Suprapubic skin (tissue), 4 donors: Measurements from ENCODE around the gene FLOT1. TPM values are rescaled to one million over a fixed set of nuclear protein-coding genes. Genes with fewer than 3 reads are reported as not detected.
"Not testable (repeated sequence)": the region's sequence is repeated elsewhere in the genome, so short reads cannot be mapped to it uniquely, and the experiment has no call there.

Source experiments
- DNase-seq, 2 donors: peaks; one replicate each; pipeline ENCODE4 v3.0.0-alpha.2; 2019; ENCODE audit warnings: low spot score in 2 of 2
- H3K27ac ChIP-seq: fragments of 200-600 bp; sonication (generic); one replicate; pipeline ENCODE4 v1.5.1; 2019
- H3K27me3 ChIP-seq: fragments of 200-600 bp; sonication (generic); one replicate; pipeline ENCODE4 v1.5.1; 2019
- H3K36me3 ChIP-seq: fragments of 200-600 bp; sonication (generic); one replicate; pipeline ENCODE4 v1.5.1; 2019
- H3K4me1 ChIP-seq: fragments of 200-600 bp; sonication (generic); one replicate; pipeline ENCODE4 v1.5.1; 2019
- H3K4me3 ChIP-seq: fragments of 200-600 bp; sonication (generic); one replicate; pipeline ENCODE4 v1.5.1; 2019; ENCODE audit warnings: mild to moderate bottlenecking
- H3K9me3 ChIP-seq: fragments of 200-600 bp; sonication (generic); one replicate; pipeline ENCODE4 v1.5.1; 2019
- CTCF ChIP-seq, 2 donors: fragments of 200-600 bp in 1 of 2; fragments of 450-650 bp in 1 of 2; sonication (generic) in 1 of 2; IDR thresholded peaks; one replicate each; pipeline ENCODE4 v1.5.1; 2016 to 2019; ENCODE audit warnings: antibody characterized with exemption in 2 of 2, mild to moderate bottlenecking in 1 of 2, moderate library complexity in 1 of 2
- EP300 ChIP-seq: sonication (generic); formaldehyde crosslinking; IDR thresholded peaks from one replicate; pipeline ENCODE4 v1.6.1; 2017; ENCODE audit warnings: antibody characterized with exemption
- POLR2A ChIP-seq, 2 donors: fragments of 450-650 bp; IDR thresholded peaks; one replicate each; pipeline ENCODE4 v1.6.1; 2017; ENCODE audit warnings: antibody characterized with exemption in 2 of 2, mild to moderate bottlenecking in 2 of 2, moderate library complexity in 2 of 2
- POLR2AphosphoS5 ChIP-seq, 3 donors: sonication (generic); formaldehyde crosslinking; IDR thresholded peaks; one replicate each; pipeline ENCODE4 v1.6.1; 2017; ENCODE audit warnings: antibody characterized with exemption in 3 of 3
- WGBS: methylation state at CpG from one replicate; pipeline ENCODE4 v1.1.5; 2018; 5-methylcytosine and 5-hydroxymethylcytosine counted together
- total RNA-seq, 4 donors: library from RNA; depleted of rRNA; stranded (reverse); fragments of >200 nt; gene quantifications; one replicate each; pipeline ENCODE4 v1.1.0, GENCODE V29; 2016

Gene FLOT1
- total RNA-seq, 4 donors from 2014 or later: 28.4 to 60.8 (median 45.5) TPM

GRCh38 chr6:30721198-30722024 is 21.1 kb downstream of the FLOT1 start:
- DNase-seq: peak; percentile 92 to 94
- Histone ChIP-seq H3K36me3 (peaks cover 35% of the 10 kb centered on the region), H3K27ac (peak overlapping the region; percentile 96), H3K27me3 (no peaks in the 10 kb centered on the region), H3K4me1 (peaks cover 67% of the 10 kb centered on the region), H3K9me3 (no peaks in the 10 kb centered on the region), H3K4me3 (peak overlapping the region; percentile 91)
- TF ChIP-seq POLR2A (IDR thresholded peaks at IDR 0.05): peak in 1 of 2 donors; percentile 28
- TF ChIP-seq POLR2AphosphoS5 (IDR thresholded peaks at IDR 0.05): peak in 1 of 3 donors; percentile 55
- no peak for TF ChIP-seq EP300
- peak in 1 of 2 donors; percentile 76 for TF ChIP-seq CTCF (IDR thresholded peaks at IDR 0.05)
- 0% methylated on average over 59 of the region's 71 CpGs for WGBS

- DNase-seq: peak; percentile 86 to 90
- TF ChIP-seq POLR2AphosphoS5 (IDR thresholded peaks at IDR 0.05): peak in 1 of 3 donors; percentile 8
- no peak for TF ChIP-seq POLR2A (IDR thresholded peaks at IDR 0.05)
- no peak for TF ChIP-seq CTCF (IDR thresholded peaks at IDR 0.05)
- TF ChIP-seq EP300: no peak
- no peaks in the 10 kb centered on the region for H3K27me3 ChIP-seq
- H3K36me3 ChIP-seq: peaks cover 29% of the 10 kb centered on the region
- H3K4me3 ChIP-seq: peak overlapping the region; percentile 91
- no peaks in the 10 kb centered on the region for H3K9me3 ChIP-seq
- peak overlapping the region; percentile 96 for H3K27ac ChIP-seq
- H3K4me1 ChIP-seq: peaks cover 63% of the 10 kb centered on the region
- under 1% methylated on average over 29 of the region's 29 CpGs for WGBS
Measured at GRCh38 chr6:30720738-30721197, 21.7 kb downstream of the FLOT1 start.

GRCh38 chr6:30719791-30720737 is 22.4 kb downstream of the FLOT1 start, which contains the start of gene TUBB:
Gene TUBB (plus strand): TSS chr6:30720352. CDS start chr6:30720507, 155 bp downstream.
- peak; percentile 97 for DNase-seq
- peaks cover 24% of the 10 kb centered on the region for H3K36me3 ChIP-seq
- no peaks in the 10 kb centered on the region for H3K27me3 ChIP-seq
- peak within 1 kb of the TSS; percentile 96 for H3K27ac ChIP-seq
- WGBS: under 1% methylated on average over 36 of the region's 38 CpGs
- TF ChIP-seq EP300 (no peak), POLR2AphosphoS5 (IDR thresholded peaks at IDR 0.05) (peak in 1 of 3 donors; percentile 81), POLR2A (IDR thresholded peaks at IDR 0.05) (peak; percentile 26 to 69), CTCF (IDR thresholded peaks at IDR 0.05) (peak in 1 of 2 donors; percentile 21)
- peaks cover 57% of the 10 kb centered on the region for H3K4me1 ChIP-seq
- H3K4me3 ChIP-seq: peak within 1 kb of the TSS; percentile 91
- H3K9me3 ChIP-seq: no peaks in the 10 kb centered on the region

GRCh38 chr6:30719356-30719755 is 23.1 kb downstream of the FLOT1 start:
- Histone ChIP-seq H3K4me3 (peak overlapping the region; percentile 91), H3K27me3 (no peaks in the 10 kb centered on the region), H3K4me1 (peaks cover 55% of the 10 kb centered on the region), H3K9me3 (no peaks in the 10 kb centered on the region), H3K36me3 (peaks cover 20% of the 10 kb centered on the region), H3K27ac (peak overlapping the region; percentile 96)
- no peak for TF ChIP-seq CTCF (IDR thresholded peaks at IDR 0.05)
- no peak for TF ChIP-seq POLR2A (IDR thresholded peaks at IDR 0.05)
- TF ChIP-seq EP300: no peak
- TF ChIP-seq POLR2AphosphoS5 (IDR thresholded peaks at IDR 0.05): no peak
- DNase-seq: no peak
- WGBS: 18% methylated on average over 8 of the region's 8 CpGs

GRCh38 chr6:30717845-30718720 is 24.4 kb downstream of the FLOT1 start:
- H3K9me3 ChIP-seq, H3K27me3 ChIP-seq, DNase-seq: not testable (repeated sequence)
- 75% methylated on average over 37 of the region's 37 CpGs for WGBS
- H3K36me3 ChIP-seq: peaks cover 20% of the 10 kb centered on the region
- peak overlapping the region; percentile 89 for H3K27ac ChIP-seq
- H3K4me3 ChIP-seq: peak overlapping the region; percentile 69
- H3K4me1 ChIP-seq: peaks cover 43% of the 10 kb centered on the region
